HL-60/S4 treated with retinoic acid at 250 ng/mL for 4 days and 3 days (cell line): ENCODE measurements around the gene ATP1B1.

ENCODE experiments used
- in situ Hi-C: fragments of 300-500 bp; cut with MboI; formaldehyde crosslinking; loops from 2 replicates; pipeline ENCODE4 v1.7.0; 2022; ENCODE audit warnings: low sequenced_read_pairs

Gene ATP1B1

GRCh38 chr1:169092399-169092798, 14.1 kb upstream of the ATP1B1 start:
- in situ Hi-C loops = no loop called here

GRCh38 chr1:169094897-169095569, 11.5 kb upstream of the ATP1B1 start:
- in situ Hi-C loops = no loop called here

GRCh38 chr1:169098380-169098779, 8.1 kb upstream of the ATP1B1 start:
- in situ Hi-C loops = no loop called here

GRCh38 chr1:169099561-169099960, 6.9 kb upstream of the ATP1B1 start:
- in situ Hi-C loops = no loop called here

GRCh38 chr1:169100208-169100607, 6.3 kb upstream of the ATP1B1 start:
- in situ Hi-C loops = no loop called here

GRCh38 chr1:169100651-169101088, 5.8 kb upstream of the ATP1B1 start:
- in situ Hi-C loops = no loop called here

- in situ Hi-C loops = no loop called here
Observed at GRCh38 chr1:169102567-169102966, 3.9 kb upstream of the ATP1B1 start.

- in situ Hi-C loops = no loop called here
Observed at GRCh38 chr1:169103002-169103401, 3.5 kb upstream of the ATP1B1 start.

GRCh38 chr1:169103480-169103893, 3.0 kb upstream of the ATP1B1 start:
- in situ Hi-C loops = no loop called here

GRCh38 chr1:169105087-169105433, 1.4 kb upstream of the ATP1B1 start:
- in situ Hi-C loops = no loop called here

GRCh38 chr1:169105434-169106094, 926 bp upstream of the ATP1B1 start:
- in situ Hi-C loops = no loop called here

- in situ Hi-C loops = no loop called here
Observed at GRCh38 chr1:169106921-169107602, 572 bp downstream of the ATP1B1 start.

- in situ Hi-C loops = no loop called here
Observed at GRCh38 chr1:169107603-169108208, 1.2 kb downstream of the ATP1B1 start.

GRCh38 chr1:169108223-169108622, 1.7 kb downstream of the ATP1B1 start:
- in situ Hi-C loops = no loop called here

GRCh38 chr1:169108863-169109560, 2.5 kb downstream of the ATP1B1 start:
- in situ Hi-C loops = no loop called here

- in situ Hi-C loops = no loop called here
Observed at GRCh38 chr1:169109561-169110134, 3.2 kb downstream of the ATP1B1 start.

- in situ Hi-C loops = no loop called here
Observed at GRCh38 chr1:169110236-169110635, 3.7 kb downstream of the ATP1B1 start.

- in situ Hi-C loops = no loop called here
Observed at GRCh38 chr1:169110689-169111447, 4.4 kb downstream of the ATP1B1 start.

- in situ Hi-C loops = no loop called here
Observed at GRCh38 chr1:169111472-169111871, 5.0 kb downstream of the ATP1B1 start.

- in situ Hi-C loops = no loop called here
Observed at GRCh38 chr1:169112241-169112640, 5.8 kb downstream of the ATP1B1 start.
